T-helper 22 cell (primary cell): ENCODE results near the gene ATP2B1.
A peak's percentile ranks its signal among the peaks of the same experiment; 100 is the strongest.
"Not testable (repeated sequence)": the region's sequence is repeated elsewhere in the genome, so short reads cannot be mapped to it uniquely, and the experiment has no call there.

Experiments
- DNase-seq: peaks from one replicate; pipeline ENCODE4 v3.0.0-alpha.2; 2020; ENCODE audit warnings: low read depth

Gene ATP2B1

GRCh38 chr12:89708565-89709156, at the start of gene ATP2B1:
Gene ATP2B1 (minus strand): TSS chr12:89708838. CDS start chr12:89655886, 52,952 bp downstream.
- peak; percentile 75 for DNase-seq

- DNase-seq, result not testable (repeated sequence)
These were observed 49.3 kb upstream of the ATP2B1 start for GRCh38 chr12:89757987-89758386.

DNA sequence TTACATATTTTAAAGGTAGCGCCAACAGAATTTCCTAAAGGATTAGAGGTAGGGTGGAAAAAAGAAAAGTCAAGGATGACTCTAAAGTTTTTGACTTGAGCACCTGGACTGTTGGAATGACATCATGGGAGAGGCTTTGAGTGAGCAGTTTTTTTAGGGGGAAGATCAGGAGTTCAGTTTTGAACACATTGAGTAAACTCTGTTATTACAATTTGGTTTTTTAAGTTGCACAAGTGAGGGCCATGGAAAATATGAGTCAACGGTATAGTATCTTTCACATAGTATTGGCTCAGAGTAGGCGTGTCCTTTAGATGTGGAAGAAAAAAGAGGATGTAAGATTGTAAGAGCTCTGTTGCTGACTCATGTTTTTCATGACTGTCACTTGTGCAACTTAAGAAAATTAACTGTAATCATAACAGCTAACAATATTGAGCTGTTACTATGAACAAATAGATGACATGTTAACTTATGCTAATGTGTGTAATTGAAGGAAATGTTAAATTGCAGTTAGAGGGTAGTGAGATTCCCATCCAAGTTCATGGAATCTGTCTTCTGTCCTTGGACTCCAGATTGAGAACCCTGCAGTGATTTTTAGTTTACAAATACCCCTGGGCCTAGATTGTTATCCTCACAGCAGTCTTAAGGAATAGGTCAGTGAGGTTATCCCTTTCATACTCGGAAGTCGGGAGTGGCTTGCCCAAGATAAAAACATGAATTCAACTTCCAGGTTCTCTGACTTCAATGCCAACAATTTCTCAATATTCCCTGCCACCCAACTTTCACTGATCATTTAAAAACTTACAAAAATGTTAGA, 48.2 kb upstream of the ATP2B1 start:
- DNase-seq, result no peak

DNA sequence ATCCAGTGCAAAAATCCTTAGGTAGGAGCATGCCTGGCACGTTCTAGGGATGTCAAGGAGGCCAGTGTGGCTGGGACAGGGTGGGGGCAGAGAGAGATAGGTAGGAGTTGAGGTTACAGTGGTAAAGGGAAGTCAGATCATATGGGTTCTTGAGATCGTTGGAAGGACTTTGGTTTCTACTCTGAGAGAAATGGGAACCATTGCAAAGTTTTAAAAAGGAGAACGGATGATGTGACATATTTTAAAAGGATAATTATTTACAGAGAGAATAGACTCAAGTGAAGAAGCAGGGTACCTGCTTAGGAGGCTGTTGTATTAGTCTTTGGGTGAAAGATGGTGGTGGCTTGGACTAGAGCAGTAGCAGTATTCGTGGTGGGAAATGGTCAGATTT, 47.6 kb upstream of the ATP2B1 start:
- DNase-seq, result no peak

DNA sequence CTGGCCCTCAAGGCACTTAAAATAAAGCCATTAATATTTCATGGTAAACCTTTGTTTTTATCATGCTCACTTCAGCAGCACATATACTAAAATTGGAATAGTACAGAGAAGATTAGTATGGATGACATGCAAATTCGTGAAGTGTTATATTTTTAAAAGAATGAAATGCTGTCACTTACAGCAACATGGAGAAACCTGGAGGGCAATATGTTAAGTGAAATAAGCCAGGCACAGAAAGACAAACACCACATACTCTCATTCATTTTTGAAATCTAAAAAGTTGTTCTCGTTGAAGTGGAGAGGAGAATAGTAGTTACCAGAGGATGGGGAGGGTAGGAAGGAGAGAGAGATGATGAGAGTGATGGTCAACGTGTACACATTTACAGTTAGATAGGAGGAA, 45.4 kb upstream of the ATP2B1 start:
- no peak for DNase-seq

DNA sequence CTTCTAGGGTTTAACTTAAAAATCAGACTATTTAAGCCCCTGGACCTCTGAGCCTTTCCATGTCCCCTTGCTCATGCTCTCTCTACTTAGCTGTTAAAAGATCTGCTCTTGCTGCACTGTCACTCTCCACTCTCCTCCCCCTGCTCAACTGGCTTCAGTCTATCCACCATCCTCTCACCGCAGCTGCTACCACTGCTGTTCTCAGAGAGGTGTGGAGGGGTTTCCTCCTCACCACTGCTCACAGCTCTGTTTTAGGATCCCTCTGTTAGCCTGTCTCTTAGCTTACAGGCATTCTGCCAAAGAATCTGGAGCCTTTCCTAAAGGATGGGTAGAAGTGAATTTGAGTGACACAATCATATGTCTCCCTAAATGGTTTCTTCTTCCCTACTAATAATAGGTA, 43.7 kb upstream of the ATP2B1 start:
- DNase-seq, result no peak

GRCh38 chr12:89750389-89751351, 42.0 kb upstream of the ATP2B1 start:
- no peak for DNase-seq

DNA sequence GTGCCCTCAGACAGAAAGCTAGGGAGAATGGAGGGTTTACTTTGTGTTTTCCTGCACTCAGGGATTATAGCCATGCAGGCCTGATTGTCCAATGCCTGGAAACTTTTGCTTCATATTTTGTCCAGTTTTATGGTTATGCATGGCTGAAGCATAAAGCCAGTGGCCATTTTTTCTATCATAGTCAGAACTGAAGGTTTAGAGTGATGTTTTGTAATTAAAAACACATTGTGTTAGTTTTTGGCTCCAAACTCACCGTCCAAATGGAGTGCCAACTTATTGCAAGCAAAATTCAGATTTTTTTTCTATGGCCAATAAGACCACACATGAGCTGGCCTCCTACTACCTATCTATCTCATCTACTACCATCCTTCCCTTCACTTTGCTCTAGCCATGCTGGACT, 40.2 kb upstream of the ATP2B1 start:
- DNase-seq, result no peak

- no peak for DNase-seq
These were observed 36.6 kb upstream of the ATP2B1 start for GRCh38 chr12:89745286-89745685.

DNA sequence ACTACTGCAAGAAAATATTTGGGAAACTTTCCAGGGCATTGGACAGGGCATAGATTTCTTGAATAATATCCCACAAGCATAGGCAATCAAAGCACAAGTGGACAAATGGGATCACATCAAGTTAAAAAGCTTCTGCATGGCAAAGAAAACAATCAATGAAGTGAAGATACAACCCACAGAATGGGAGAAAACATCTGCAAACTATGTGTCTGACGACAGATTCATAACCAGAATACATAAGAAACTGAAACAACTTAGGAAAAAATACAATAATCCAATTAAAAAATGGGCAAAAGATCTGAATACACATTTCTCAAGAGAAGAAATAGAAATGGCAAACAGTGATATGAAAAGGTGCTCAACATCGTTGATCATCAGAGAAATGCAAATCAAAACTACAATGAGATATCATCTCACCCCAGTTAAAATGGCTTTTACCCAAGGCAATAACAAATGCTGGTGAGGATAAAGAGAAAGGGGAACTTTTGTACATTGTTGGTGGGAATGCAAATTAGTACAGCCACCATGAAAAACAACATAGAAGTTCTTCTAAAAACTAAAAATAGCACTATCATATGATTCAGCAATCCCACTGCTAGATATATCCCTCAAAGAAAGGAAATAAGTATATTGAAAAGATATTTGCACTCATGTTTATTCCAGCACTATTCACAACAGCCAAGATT, 33.8 kb upstream of the ATP2B1 start:
- no peak for DNase-seq

DNA sequence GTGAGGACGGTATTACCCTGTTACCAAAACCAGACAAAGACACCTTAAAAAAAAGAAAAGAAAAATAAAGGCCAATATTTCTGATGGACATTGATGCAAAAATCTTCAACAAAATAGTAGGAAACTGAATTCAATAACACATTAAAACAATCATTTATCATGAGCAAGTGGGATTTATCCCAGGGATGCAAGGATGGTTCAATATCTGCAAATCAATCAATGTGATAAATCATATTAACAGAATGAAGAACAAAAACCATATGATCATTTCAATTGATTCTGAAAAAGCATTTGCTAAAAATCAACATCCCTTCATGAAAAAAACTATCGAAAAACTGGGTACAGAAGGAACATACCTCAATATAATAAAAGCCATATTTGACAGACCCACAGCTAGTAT, 32.3 kb upstream of the ATP2B1 start:
- no peak for DNase-seq

GRCh38 chr12:89736995-89737394, 28.4 kb upstream of the ATP2B1 start:
- DNase-seq, result no peak

DNA sequence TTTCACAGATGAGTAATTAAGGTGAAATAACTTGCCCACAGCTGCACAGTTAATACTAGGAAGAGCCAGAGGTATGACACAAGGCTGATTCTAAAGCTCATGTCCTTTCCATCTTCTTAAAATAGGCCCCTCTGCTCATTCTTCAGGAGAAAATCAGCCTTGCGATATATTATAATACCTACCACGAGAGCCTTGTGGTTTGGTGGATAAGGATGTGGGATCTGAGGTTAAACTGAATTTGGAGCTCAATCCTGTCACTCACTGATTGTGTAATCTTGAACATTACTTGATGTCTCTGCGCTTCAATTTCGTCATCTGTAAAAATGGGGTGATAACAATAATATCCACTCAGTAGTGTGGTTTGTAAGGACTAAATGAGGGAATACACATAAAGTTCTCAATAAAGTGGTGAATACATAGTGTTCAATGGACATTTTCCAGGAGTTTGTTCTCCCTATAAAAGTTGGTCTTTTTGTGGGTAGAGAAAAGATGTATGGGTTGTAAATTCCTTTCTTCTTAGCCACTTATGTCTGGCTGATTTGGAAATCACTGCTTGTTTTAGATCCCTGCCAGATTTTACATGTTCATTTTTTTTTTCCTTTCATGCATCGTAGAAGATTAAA, 25.1 kb upstream of the ATP2B1 start:
- DNase-seq, result no peak

GRCh38 chr12:89732522-89732921, 23.9 kb upstream of the ATP2B1 start:
- no peak for DNase-seq

GRCh38 chr12:89731614-89732013, 23.0 kb upstream of the ATP2B1 start:
- DNase-seq, result no peak

GRCh38 chr12:89731089-89731488, 22.5 kb upstream of the ATP2B1 start:
- DNase-seq, result no peak

GRCh38 chr12:89729946-89730459, 21.4 kb upstream of the ATP2B1 start:
- DNase-seq, result no peak

DNA sequence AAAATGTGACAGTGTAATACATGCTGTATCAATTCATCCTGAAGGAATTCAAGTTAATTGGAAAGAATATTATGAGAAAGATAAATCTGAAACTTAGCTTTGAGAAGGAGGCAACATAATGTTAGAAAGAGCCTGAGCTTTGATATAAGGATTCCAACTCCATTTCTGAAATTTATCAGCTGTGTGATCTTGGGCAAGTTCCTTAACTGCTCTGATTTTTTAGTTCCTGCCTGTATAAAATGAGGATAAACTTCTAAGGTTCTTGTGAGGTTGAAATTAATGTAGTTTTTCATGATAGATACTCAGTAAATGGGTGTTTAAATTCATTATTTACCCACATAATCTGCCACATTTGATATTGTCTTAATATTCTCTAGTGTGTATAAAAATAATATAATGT, 14.6 kb upstream of the ATP2B1 start:
- DNase-seq, result no peak

DNA sequence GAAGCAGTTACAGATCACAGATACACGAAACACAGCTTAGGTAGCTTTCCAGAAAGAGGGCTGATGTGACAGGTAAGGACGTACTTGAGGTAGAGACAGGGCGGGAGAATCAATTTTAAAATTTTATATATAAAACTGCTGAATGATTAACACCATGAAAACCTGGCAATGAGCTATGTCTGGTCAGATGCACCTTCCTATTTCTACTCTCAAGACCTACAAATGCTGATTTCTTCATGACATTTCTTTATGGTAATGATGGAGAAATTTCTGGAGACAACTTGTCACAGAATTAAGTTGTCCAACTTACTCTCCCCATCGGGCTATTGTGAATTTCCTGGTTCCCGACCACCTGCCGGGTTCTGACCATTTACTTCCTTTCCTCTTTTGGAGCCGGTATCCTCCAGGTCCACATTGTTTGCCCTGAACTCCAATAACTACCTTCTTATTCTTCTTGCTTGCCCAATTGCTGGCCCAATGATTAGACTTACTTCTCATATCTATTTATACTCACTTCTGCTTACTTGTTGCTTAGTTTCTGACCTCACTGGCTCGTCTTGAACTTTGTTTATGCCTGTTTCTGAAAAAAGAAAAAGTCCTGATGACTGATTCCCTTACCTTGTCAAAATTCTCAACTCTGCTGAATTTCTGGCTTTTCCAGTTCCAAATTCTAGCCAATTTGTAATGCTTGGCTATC, 12.8 kb upstream of the ATP2B1 start:
- no peak for DNase-seq

GRCh38 chr12:89717759-89718523, 9.3 kb upstream of the ATP2B1 start:
- DNase-seq, result no peak
